ENCODE data around the gene OSBPL3. TPM values are rescaled to one million over a fixed set of nuclear protein-coding genes. Genes with fewer than 3 reads are reported as not detected.

The OSBPL3 gene
- total RNA-seq, 1 experiment from 2014 or later = 149 TPM

DNA sequence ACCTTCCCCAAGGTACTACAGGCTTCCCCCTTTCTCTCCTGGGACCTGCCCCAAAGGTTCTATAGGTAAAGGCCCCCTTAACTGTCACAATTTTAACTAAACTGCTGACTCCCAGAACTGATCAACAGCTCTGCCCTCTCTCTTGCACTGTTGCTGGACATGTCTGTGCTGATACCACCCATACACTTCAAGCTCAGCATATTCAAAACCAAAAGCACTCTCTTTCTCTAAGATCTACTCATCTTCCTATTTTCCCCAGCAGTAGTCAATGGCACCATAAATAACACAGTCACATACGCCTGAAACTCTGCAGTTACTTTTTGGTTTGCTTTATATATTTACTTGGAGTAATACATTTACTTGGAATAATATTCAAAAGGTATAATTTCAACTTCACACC lies 12.3 kb downstream of the OSBPL3 start:
- H2AFZ ChIP-seq (ENCODE audit: low read length) = no peak overlapping the region
- no peaks in the 10 kb centered on the region for H3K36me3 ChIP-seq (ENCODE audit: insufficient read depth, low read length)
- H3K79me2 ChIP-seq (ENCODE audit: low read length) = peaks cover 100% of the 10 kb centered on the region
- H3K27ac ChIP-seq (ENCODE audit: low read length) = peak overlapping the region; percentile 30
- no peaks in the 10 kb centered on the region for H3K9me2 ChIP-seq (replicated peaks; ENCODE audit: insufficient read depth, low read length)
- DNase-seq = no peak
- no peaks in the 10 kb centered on the region for H3K9me3 ChIP-seq (ENCODE audit: low read length)
- H3K27me3 ChIP-seq (ENCODE audit: low read length) = no peaks in the 10 kb centered on the region
- H3K4me3 ChIP-seq (ENCODE audit: low read length) = no peak overlapping the region
- H3K4me1 ChIP-seq (ENCODE audit: low read length) = peaks cover 98% of the 10 kb centered on the region
- H4K20me1 ChIP-seq (ENCODE audit: insufficient read depth, low read depth, low read length) = peaks cover 81% of the 10 kb centered on the region
- H3K9ac ChIP-seq (ENCODE audit: low read length) = no peak overlapping the region
- H3K4me2 ChIP-seq (ENCODE audit: low read depth, low read length, poor library complexity, severe bottlenecking) = peak overlapping the region; percentile 1

DNA sequence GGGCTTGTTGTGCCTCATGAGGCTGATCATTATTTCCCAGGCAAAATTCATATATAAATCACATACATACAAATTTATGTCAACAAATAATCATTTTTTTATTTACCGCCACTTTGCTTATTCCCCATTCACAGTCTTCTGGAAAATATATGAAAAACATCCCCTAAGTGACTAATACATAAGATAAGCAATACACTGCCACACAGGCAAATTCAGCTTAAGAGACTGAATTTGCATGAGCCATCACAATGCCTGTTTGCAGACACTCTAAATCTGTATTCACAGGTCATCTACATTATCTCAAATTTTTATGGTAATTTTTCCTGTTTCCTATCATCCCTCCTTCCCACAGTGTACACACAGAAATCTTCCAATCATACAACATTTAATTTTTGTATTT lies 13.2 kb downstream of the OSBPL3 start:
- no peak for DNase-seq
- Histone ChIP-seq H3K27me3 (ENCODE audit: low read length) (no peaks in the 10 kb centered on the region), H3K27ac (ENCODE audit: low read length) (peak overlapping the region; percentile 30), H3K4me2 (ENCODE audit: low read depth, low read length, poor library complexity, severe bottlenecking) (peak overlapping the region; percentile 1), H4K20me1 (ENCODE audit: insufficient read depth, low read depth, low read length) (peaks cover 76% of the 10 kb centered on the region), H3K36me3 (ENCODE audit: insufficient read depth, low read length) (no peaks in the 10 kb centered on the region), H2AFZ (ENCODE audit: low read length) (no peak overlapping the region), H3K9me3 (ENCODE audit: low read length) (no peaks in the 10 kb centered on the region), H3K9ac (ENCODE audit: low read length) (no peak overlapping the region), H3K4me3 (ENCODE audit: low read length) (no peak overlapping the region), H3K9me2 (replicated peaks; ENCODE audit: insufficient read depth, low read length) (no peaks in the 10 kb centered on the region), H3K79me2 (ENCODE audit: low read length) (peaks cover 99% of the 10 kb centered on the region), H3K4me1 (ENCODE audit: low read length) (peaks cover 97% of the 10 kb centered on the region)

DNA sequence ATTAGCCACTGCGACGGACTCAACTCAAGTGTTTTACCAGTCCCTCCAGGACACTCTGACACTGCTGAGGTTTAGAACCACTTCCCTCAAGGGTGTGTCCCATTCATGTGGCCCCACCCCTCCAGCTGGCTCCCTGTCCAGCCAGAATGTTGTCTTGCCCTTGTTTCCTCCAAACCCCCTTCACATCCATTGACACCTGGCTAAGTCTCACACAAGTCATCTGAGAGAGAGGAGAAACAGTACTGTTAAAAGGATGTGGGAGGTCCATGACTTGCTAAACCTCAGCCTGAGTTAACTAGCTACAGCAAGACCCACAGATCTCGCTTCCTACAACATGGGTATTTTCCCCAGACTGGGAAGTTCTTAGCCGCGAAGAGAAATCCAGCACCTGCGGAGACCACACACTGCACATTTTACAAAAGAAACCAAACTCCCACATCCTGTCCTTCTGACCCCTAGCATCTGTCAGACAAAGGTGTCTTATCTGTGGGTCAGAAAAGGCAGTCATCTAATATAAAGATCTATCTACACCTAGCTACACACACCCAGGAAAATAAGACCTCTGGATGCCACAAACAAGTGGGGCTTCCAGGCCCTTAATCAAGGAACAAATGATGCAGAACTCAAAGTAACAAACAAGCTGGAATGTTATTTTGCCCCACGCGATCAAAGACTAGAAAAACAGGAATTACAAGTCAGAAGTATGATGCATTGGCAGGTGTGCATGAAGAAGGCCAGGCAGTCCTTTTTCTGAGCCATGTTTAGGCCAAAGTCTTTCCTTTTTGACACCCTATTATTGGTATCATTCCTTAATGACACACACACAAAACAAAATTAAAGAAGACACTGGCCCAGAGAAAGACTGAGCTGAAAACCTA lies 13.9 kb downstream of the OSBPL3 start:
- H3K27ac ChIP-seq (ENCODE audit: low read length) = peak overlapping the region; percentile 30
- no peaks in the 10 kb centered on the region for H3K36me3 ChIP-seq (ENCODE audit: insufficient read depth, low read length)
- no peak overlapping the region for H3K9ac ChIP-seq (ENCODE audit: low read length)
- H4K20me1 ChIP-seq (ENCODE audit: insufficient read depth, low read depth, low read length) = peaks cover 76% of the 10 kb centered on the region
- no peaks in the 10 kb centered on the region for H3K9me3 ChIP-seq (ENCODE audit: low read length)
- H3K4me2 ChIP-seq (ENCODE audit: low read depth, low read length, poor library complexity, severe bottlenecking) = no peak overlapping the region
- H3K79me2 ChIP-seq (ENCODE audit: low read length) = peaks cover 99% of the 10 kb centered on the region
- no peak overlapping the region for H3K4me3 ChIP-seq (ENCODE audit: low read length)
- H3K9me2 ChIP-seq (replicated peaks; ENCODE audit: insufficient read depth, low read length) = no peaks in the 10 kb centered on the region
- no peak for DNase-seq
- H3K4me1 ChIP-seq (ENCODE audit: low read length) = peaks cover 97% of the 10 kb centered on the region
- H2AFZ ChIP-seq (ENCODE audit: low read length) = no peak overlapping the region
- H3K27me3 ChIP-seq (ENCODE audit: low read length) = no peaks in the 10 kb centered on the region

DNA sequence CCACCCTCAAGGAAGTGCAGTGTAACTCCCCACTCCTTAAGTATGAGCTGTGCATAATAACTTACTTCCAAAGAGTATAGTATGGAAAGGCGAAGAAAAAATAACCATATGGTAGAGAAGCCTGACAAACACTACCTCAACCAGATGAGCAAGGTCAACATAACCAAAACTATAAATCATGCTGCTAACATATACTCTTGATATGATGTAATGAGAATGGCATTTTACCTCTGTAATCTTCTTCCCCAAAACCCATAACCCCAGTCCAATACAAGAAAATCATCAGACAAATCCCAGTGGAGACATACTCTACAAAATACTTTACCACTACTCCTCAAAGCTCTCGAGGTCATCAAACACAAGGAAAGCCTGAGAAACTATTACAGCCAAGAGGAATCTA lies 15.8 kb downstream of the OSBPL3 start:
- peak overlapping the region; percentile 78 for H3K27ac ChIP-seq (ENCODE audit: low read length)
- peaks cover 2% of the 10 kb centered on the region; the same call in 1 of the 2 replicates for H3K36me3 ChIP-seq (ENCODE audit: insufficient read depth, low read length)
- no peak overlapping the region for H3K9ac ChIP-seq (ENCODE audit: low read length)
- H3K9me2 ChIP-seq (replicated peaks; ENCODE audit: insufficient read depth, low read length) = no peaks in the 10 kb centered on the region
- peaks cover 99% of the 10 kb centered on the region for H3K79me2 ChIP-seq (ENCODE audit: low read length)
- peak overlapping the region; percentile 42 for H3K4me2 ChIP-seq (ENCODE audit: low read depth, low read length, poor library complexity, severe bottlenecking)
- DNase-seq = no peak
- no peak overlapping the region for H2AFZ ChIP-seq (ENCODE audit: low read length)
- no peaks in the 10 kb centered on the region for H3K27me3 ChIP-seq (ENCODE audit: low read length)
- no peaks in the 10 kb centered on the region for H3K9me3 ChIP-seq (ENCODE audit: low read length)
- H3K4me3 ChIP-seq (ENCODE audit: low read length) = no peak overlapping the region
- H3K4me1 ChIP-seq (ENCODE audit: low read length) = peaks cover 97% of the 10 kb centered on the region
- peaks cover 76% of the 10 kb centered on the region for H4K20me1 ChIP-seq (ENCODE audit: insufficient read depth, low read depth, low read length)

DNA sequence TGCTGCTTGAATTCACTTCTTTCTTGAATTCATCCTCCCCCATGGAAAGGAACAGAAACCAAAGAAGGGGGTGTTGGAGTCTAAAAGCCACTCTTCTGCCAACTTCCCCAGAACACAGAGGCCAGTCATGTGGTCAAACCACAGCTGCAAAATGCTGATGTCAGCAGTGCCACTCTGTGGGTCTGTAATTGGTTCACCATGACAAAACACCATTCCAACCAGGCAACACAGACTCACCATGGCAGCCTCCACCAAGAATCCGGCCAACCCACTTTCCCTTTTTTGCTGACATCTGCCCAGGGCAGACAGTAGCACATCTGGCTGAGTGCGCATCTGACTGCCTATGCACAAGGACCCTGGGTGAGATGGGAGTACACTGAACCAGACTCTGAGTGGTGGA lies 16.8 kb downstream of the OSBPL3 start:
- Histone ChIP-seq H3K36me3 (ENCODE audit: insufficient read depth, low read length) (peaks cover 2% of the 10 kb centered on the region; the same call in 1 of the 2 replicates), H3K9me2 (replicated peaks; ENCODE audit: insufficient read depth, low read length) (no peaks in the 10 kb centered on the region), H3K27ac (ENCODE audit: low read length) (peak overlapping the region; percentile 78), H3K4me1 (ENCODE audit: low read length) (peaks cover 98% of the 10 kb centered on the region), H4K20me1 (ENCODE audit: insufficient read depth, low read depth, low read length) (peaks cover 80% of the 10 kb centered on the region), H3K9ac (ENCODE audit: low read length) (peak overlapping the region; percentile 6; the same call in 1 of the 2 replicates), H3K4me3 (ENCODE audit: low read length) (no peak overlapping the region; the same call in 1 of the 2 replicates), H3K27me3 (ENCODE audit: low read length) (no peaks in the 10 kb centered on the region), H3K4me2 (ENCODE audit: low read depth, low read length, poor library complexity, severe bottlenecking) (peak overlapping the region; percentile 42), H3K9me3 (ENCODE audit: low read length) (no peaks in the 10 kb centered on the region), H3K79me2 (ENCODE audit: low read length) (peaks cover 99% of the 10 kb centered on the region), H2AFZ (ENCODE audit: low read length) (no peak overlapping the region)
- peak; percentile 79 for DNase-seq

DNA sequence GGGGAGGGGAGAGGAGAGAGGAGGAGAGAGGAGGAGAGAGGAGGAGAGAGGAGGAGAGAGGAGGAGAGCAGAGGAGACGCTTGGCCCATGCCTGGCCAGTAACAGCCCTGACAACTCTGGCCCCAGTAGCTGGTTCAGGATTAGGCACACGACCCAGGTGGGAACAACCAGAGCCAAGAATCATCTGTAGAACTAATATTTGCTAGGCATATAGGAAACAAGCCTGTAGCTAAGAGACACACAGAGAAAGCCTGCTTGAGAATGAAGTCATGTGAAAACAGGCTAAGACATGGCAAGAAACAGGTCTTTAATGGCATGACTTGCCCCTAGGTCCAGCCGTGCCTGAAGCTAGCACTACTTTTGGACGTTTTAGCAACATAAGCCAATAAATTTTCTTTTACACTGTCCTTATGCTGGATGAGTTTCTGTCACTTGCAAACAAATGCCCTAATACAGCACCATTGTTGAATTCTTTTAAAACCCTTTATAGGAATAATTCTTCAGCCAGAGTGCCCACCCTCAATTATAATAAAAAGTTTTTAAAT lies 17.5 kb downstream of the OSBPL3 start:
- H3K4me2 ChIP-seq (ENCODE audit: low read depth, low read length, poor library complexity, severe bottlenecking) = peak overlapping the region; percentile 42
- peaks cover 2% of the 10 kb centered on the region; the same call in 1 of the 2 replicates for H3K36me3 ChIP-seq (ENCODE audit: insufficient read depth, low read length)

DNA sequence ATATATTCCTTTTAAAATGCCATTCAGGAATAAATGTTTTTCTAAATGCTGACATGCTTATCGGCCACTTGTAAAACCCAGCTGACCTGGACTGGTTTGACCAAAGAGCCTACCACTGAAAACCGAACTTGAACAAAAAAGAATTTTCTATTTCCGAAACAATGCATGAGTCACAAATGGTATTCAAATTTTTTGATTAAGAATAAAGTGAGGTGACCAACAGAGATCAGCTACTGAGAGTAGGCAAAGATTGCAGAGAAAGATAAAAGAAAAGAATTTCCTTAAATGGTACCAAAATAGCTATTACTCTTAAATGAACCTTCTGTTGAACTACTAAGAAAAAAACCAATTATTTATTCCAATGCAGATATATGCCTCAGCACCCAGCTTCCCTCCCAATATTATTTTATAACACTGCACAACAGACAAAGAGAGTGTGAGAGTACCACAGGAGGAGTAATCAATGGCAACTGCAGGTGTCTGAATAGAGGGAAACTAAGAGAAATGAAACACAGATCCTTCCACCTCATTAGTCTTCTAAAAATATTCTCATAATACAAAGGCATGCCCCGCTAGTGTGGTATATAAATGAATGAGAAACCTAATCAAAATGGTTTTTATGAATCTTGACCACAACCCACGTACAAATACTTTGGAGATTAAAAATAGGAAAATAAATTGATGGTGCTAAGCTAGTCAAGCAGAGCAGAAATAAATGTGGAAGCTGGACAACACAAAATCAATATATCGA lies 20.1 kb downstream of the OSBPL3 start:
- H3K79me2 ChIP-seq (ENCODE audit: low read length) = peaks cover 99% of the 10 kb centered on the region
- H3K4me3 ChIP-seq (ENCODE audit: low read length) = no peak overlapping the region
- peaks cover 98% of the 10 kb centered on the region for H3K4me1 ChIP-seq (ENCODE audit: low read length)
- H3K9me3 ChIP-seq (ENCODE audit: low read length) = no peaks in the 10 kb centered on the region
- H3K4me2 ChIP-seq (ENCODE audit: low read depth, low read length, poor library complexity, severe bottlenecking) = peak overlapping the region; percentile 3
- H3K9me2 ChIP-seq (replicated peaks; ENCODE audit: insufficient read depth, low read length) = no peaks in the 10 kb centered on the region
- DNase-seq = no peak
- peaks cover 75% of the 10 kb centered on the region for H4K20me1 ChIP-seq (ENCODE audit: insufficient read depth, low read depth, low read length)
- peak overlapping the region; percentile 56; the same call in 1 of the 2 replicates for H3K27ac ChIP-seq (ENCODE audit: low read length)
- H3K9ac ChIP-seq (ENCODE audit: low read length) = no peak overlapping the region
- H2AFZ ChIP-seq (ENCODE audit: low read length) = no peak overlapping the region
- H3K27me3 ChIP-seq (ENCODE audit: low read length) = no peaks in the 10 kb centered on the region
- H3K36me3 ChIP-seq (ENCODE audit: insufficient read depth, low read length) = peaks cover 6% of the 10 kb centered on the region; the same call in 1 of the 2 replicates

More for the DNA sequence above, 17.5 kb downstream of the OSBPL3 start:
- no peak for DNase-seq
- H3K79me2 ChIP-seq (ENCODE audit: low read length) = peaks cover 99% of the 10 kb centered on the region
- H3K27ac ChIP-seq (ENCODE audit: low read length) = peak overlapping the region; percentile 78
- no peaks in the 10 kb centered on the region for H3K27me3 ChIP-seq (ENCODE audit: low read length)
- H3K4me3 ChIP-seq (ENCODE audit: low read length) = no peak overlapping the region
- H3K9me2 ChIP-seq (replicated peaks; ENCODE audit: insufficient read depth, low read length) = no peaks in the 10 kb centered on the region
- no peak overlapping the region for H3K9ac ChIP-seq (ENCODE audit: low read length)
- H3K9me3 ChIP-seq (ENCODE audit: low read length) = no peaks in the 10 kb centered on the region
- peaks cover 83% of the 10 kb centered on the region for H4K20me1 ChIP-seq (ENCODE audit: insufficient read depth, low read depth, low read length)
- H3K4me1 ChIP-seq (ENCODE audit: low read length) = peaks cover 98% of the 10 kb centered on the region
- no peak overlapping the region for H2AFZ ChIP-seq (ENCODE audit: low read length)

DNA sequence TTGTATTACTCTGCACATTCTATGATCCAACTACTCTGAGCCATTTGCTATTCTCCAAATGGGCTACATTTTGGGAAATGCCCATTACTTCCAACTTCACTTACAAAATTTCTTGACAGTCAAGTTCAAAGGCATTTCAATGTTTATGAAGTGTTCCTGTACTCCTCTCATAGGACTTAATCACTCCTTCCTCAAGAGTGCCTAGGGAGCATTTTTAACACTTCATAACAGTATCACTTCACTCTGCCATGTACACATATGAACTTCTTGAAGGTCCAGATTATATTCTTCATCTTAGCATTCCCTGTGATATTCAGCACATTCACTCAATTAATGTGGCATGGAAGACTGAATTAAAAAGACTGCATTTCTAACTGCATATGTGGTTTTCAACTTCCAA lies 21.6 kb downstream of the OSBPL3 start:
- no peak overlapping the region for H3K4me3 ChIP-seq (ENCODE audit: low read length)
- DNase-seq = no peak
- H3K36me3 ChIP-seq (ENCODE audit: insufficient read depth, low read length) = peaks cover 6% of the 10 kb centered on the region; the same call in 1 of the 2 replicates
- H2AFZ ChIP-seq (ENCODE audit: low read length) = no peak overlapping the region
- H3K79me2 ChIP-seq (ENCODE audit: low read length) = peaks cover 99% of the 10 kb centered on the region
- no peaks in the 10 kb centered on the region for H3K9me2 ChIP-seq (replicated peaks; ENCODE audit: insufficient read depth, low read length)
- peaks cover 63% of the 10 kb centered on the region for H4K20me1 ChIP-seq (ENCODE audit: insufficient read depth, low read depth, low read length)
- H3K27ac ChIP-seq (ENCODE audit: low read length) = peak overlapping the region; percentile 56
- peaks cover 98% of the 10 kb centered on the region for H3K4me1 ChIP-seq (ENCODE audit: low read length)
- H3K4me2 ChIP-seq (ENCODE audit: low read depth, low read length, poor library complexity, severe bottlenecking) = no peak overlapping the region
- H3K9me3 ChIP-seq (ENCODE audit: low read length) = no peaks in the 10 kb centered on the region
- H3K27me3 ChIP-seq (ENCODE audit: low read length) = no peaks in the 10 kb centered on the region
- no peak overlapping the region for H3K9ac ChIP-seq (ENCODE audit: low read length)
